Measurements from ENCODE around the gene RNASE13.

DNA sequence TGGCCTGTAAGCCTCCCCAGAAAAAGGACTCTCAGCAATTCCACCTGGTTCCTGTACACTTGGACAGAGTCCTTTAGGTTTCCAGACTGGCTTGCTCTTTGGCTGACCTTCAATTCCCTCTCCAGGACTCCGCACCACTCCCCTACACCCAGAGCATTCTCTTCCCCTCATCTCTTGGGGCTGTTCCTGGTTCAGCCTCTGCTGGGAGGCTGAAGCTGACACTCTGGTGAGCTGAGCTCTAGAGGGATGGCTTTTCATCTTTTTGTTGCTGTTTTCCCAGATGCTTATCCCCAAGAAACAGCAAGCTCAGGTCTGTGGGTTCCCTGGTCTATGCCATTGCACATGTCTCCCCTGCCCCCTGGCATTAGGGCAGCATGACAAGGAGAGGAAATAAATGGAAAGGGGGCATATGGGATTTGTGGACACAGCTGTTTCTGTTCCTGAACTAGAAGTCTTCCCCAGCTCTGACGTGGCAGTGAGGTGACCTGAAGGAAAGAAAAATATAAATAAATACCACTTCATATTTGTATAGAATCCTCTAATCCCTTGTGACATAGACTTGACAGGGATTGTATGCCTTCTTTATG is 8.9 kb upstream of the RNASE13 start:
- TF ChIP-seq POLR2AphosphoS5 (IDR thresholded peaks at IDR 0.05; ENCODE audit: low read depth, low read length) (no peak), POLR2A (IDR thresholded peaks at IDR 0.05; ENCODE audit: low read depth, low read length) (no peak), POU2F2 (IDR thresholded peaks at IDR 0.05; ENCODE audit: low read depth, low read length) (no peak), TAF1 (IDR thresholded peaks at IDR 0.05; ENCODE audit: low read depth, low read length) (no peak)
